HG03060 (cell line): ENCODE results near the gene GTF2A1L.
"Not testable (repeated sequence)": the region's sequence is repeated elsewhere in the genome, so short reads cannot be mapped to it uniquely, and the experiment has no call there.

Source experiments
- ATAC-seq: cut with Tn5 transposase; IDR thresholded peaks from one replicate; pipeline ENCODE4 v1.9.1; 2021; ENCODE audit warnings: low read depth, moderate number of reproducible peaks; ENCODE audit not compliant: unreplicated experiment

The GTF2A1L gene, protein sequence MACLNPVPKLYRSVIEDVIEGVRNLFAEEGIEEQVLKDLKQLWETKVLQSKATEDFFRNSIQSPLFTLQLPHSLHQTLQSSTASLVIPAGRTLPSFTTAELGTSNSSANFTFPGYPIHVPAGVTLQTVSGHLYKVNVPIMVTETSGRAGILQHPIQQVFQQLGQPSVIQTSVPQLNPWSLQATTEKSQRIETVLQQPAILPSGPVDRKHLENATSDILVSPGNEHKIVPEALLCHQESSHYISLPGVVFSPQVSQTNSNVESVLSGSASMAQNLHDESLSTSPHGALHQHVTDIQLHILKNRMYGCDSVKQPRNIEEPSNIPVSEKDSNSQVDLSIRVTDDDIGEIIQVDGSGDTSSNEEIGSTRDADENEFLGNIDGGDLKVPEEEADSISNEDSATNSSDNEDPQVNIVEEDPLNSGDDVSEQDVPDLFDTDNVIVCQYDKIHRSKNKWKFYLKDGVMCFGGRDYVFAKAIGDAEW

DNA sequence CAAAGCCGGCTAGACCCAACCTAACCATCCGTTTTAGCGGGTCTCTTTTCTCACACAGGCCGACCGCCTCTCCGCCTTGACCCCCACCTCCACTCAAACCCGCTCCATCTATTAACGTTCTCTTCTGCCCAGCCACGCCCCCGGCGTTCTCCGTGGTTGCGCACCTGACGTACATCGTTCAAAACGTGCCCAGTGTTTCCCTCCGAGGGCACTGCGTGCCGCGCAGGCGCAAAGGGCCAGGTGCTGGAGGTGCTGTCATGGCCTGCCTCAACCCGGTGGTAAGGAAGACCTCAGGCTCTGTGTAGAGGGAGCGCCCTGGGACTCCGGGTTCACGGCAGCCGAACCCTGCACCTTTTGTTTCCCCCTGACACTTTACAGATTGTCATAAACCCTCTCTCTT, at the start of gene GTF2A1L:
Gene GTF2A1L (plus strand): TSS at position 239 of the 400 bp plus-strand sequence. CDS start 19 bp downstream, at position 258.
- ATAC-seq: no peak

DNA sequence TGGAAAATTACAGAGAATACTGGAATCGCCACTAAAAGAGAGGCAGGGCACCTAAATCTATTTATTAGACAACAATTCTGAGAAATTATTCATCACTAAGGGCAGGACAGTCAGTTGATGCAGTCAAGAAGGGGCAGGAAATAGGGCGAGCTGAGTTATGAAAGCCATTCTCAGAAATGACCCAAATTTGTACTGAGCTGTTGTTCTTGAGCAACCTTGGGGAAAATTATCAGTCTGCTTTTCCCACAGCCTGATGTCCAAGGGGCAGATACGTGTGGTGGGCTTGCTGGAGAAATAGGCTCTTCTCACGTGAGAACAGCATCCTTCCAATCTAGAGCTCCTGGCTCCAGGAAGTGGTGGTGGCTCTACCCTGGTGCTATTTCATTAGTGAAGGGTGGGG, 49.1 kb upstream of the GTF2A1L start:
- ATAC-seq: no peak

DNA sequence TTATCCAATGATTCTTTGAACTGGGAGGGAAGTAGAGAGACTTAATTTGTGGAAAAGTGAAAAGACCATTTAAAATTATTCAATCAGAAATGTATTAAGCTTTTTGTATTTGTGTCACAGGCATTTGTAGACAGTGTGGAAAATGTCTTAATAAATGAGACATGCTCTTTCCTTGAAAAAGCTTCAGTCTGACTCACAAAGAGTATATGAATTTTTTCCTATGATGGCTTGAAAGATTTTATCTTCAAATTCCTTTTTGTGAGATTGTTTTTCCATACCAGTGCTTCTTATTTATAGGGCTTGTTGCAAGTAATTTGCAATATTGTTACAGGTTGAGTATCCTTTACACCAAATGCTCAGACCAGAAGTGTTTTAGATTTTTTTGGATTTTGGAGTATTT, 48.2 kb upstream of the GTF2A1L start:
- ATAC-seq: no peak

DNA sequence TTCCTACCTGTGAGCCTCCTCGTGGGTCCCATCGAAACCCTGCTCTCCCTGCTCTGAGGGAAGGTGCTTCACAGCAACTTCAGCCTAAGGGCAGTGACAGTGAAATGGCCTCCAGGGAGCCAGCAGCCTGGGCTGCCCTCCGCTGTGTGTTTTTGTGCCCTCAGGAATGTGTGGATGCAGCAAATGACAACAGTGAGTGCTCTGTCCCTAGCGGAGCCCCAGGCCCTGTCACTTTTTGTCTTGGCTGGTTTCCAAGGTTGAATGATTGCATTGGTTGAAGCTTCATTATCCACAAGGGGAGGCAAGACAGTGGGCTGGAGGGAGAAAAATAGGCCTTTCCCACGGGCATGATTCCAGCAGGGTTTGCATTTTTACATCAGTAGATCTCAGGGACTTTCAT, 44.8 kb upstream of the GTF2A1L start:
- no peak for ATAC-seq

DNA sequence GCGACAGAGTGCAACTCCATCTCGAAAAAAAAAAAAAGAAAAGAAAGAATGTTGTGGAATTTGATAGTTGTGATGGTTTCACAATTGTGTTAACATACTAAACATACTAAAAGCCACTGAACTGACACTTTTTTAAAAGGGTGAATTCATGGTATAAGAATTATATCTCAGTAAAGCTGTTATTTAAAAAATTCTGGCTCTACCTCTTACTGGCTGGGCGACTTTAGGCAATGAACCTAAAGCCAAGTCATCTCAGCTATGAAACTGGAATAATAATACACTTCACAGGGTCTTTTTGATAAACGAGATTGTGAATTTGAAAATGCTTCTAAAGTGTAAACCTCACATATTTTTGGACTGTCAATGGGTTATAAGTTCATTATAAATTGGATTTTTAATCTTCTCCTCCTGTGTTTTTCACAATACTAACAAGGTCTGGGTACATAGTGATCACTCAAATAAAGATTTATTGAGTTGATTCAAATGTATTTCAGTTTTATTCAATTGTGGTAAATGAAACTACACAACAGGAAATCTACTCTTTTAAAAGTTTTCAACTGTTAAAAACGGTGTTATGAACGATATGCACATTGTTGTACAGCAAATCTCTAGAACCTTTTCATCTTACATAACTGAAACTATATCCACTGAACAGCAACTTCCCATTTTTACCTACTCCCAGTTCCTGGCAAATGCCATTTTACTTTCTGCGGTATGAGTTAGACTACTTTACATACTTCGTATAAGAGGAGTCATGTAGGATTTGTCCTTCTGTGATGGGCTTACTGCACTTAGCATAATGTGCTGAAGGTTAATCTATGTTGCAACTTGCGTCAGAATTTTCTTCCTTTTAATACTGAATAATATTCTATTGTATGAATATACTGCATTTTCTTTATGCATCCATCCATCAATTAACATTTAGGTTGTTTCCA, 43.0 kb upstream of the GTF2A1L start:
- ATAC-seq: no peak

DNA sequence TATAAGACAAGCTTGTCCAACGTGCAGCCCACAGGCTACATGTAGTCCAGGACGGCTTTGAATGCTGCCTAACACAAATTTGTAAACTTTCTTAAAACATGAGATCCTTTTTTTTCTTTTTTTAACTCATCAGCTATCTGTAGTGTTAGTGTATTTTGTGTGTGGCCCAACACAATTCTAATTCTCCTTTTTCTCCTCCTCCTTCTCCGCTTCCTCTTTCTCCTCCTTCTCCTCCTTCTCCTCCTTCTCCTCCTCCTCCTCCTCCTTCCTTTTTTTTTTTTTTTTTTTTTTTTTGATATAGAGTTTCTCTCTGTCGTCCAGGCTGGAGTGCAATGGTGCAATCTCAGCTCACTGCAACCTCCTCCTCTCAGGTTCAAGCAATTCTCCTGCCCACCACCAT, 39.3 kb upstream of the GTF2A1L start:
- no peak for ATAC-seq

DNA sequence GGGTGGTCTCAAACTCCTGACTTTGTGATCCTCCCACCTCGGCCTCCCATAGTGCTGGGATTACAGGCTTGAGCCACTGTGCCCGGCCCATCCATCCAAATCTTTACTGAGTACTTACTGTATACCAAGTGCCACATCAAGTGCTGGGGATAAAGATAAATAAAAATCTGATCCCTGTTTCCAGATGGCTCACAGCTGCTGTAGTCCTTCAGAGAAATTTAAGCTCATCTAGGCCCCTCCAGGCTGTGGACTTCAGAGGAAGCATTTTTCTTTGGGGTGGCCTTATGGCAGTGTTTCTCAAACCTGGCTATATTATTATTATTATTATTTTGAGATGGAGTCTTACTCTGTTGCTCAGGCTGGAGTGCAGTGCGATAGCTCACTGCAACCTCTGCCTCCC, 33.7 kb upstream of the GTF2A1L start:
- ATAC-seq: no peak

DNA sequence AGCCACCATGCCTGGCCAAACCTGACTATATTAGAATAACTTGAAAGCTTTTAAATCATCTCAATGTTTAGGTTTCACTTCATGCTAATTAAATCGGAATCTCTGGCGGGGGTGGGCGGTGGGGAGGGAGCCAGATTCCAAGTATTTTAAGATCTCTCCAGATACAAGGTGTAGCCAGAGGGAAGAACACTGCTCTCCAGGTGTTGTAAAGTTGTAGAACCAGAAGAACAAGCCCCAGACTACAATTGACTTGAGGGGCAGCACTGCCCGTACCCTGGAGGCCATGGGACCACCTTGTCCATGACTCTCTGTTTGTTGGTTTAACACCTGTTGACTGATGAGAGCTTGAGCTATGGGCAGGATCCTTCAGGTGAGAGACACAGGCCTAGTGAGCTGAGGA, 33.1 kb upstream of the GTF2A1L start:
- no peak for ATAC-seq

DNA sequence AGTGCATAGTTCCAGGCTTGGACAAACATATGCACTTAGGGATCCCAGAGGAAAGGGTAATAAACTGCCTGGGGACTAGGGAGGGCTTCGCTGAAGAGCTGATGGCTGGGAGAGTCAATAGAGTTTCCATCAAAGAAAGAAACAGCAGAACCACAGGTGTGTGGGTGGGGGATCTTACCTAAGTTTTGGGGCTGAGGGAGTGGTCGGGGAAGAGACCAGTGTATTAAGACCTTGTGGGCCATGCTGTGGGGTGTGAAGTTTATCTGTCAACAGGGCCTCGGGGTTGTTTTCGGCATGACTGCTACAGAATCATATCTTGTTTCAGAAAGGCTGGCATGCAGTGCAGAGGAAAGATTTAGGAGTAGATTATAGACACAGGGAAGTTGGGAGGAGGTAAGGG, 31.2 kb upstream of the GTF2A1L start:
- ATAC-seq: no peak

DNA sequence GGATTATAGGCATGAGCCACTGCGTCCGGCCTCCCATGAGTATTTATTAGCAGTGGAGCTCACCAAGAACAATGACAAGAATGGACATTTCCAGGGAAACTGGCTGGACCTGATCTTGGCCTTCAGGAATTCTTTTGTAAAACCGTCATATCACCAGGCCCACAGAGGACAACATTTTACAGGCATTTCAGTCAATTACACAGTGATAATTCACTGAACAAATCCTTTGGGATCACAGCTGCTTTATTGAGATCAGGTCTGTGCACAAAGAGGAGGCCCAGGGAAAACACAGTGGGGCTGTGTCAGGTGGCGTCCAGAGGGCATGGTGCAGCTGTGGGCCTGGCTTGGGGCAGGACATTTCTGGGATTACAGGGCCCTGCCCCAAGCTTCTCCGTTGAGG, 30.1 kb upstream of the GTF2A1L start:
- ATAC-seq: no peak

DNA sequence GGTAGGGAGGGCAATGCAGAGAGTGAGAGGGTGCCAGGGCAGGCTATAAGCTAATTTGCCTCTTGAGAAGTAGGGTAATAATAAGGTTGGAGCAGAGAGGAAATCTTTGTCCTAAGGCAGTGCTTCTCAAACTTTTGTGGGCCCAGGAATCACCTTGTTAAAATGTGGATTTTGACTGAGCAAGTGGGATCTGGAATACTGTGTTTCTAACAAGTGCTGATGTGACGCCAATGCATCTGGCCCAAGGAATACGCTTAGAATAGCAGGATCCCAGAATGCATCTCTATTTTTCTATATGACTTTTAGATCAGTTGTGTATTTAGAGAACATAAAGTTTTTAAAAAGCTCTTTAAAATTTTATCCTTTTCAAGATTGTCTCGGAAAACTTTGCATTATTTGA, 29.7 kb upstream of the GTF2A1L start:
- ATAC-seq: no peak

DNA sequence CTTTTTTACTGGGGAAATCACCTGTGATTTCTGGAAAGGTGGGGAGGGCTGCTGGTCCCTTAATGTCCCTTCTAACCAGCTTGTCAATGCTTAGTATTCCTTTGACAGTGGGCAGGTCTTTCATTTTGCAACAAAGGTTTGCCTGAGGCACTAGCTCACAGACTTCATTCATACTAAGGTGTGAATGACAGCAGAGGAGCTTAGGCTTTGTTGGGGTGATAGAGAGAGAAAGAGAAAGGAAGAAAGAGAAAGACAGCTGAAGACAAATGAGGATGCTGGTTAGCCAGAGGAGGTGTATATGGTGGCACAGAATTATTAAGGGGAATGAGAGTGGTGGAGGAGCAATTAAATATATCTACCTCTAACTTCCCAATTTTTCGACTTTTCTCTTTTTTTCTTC, 28.9 kb upstream of the GTF2A1L start:
- ATAC-seq: no peak

DNA sequence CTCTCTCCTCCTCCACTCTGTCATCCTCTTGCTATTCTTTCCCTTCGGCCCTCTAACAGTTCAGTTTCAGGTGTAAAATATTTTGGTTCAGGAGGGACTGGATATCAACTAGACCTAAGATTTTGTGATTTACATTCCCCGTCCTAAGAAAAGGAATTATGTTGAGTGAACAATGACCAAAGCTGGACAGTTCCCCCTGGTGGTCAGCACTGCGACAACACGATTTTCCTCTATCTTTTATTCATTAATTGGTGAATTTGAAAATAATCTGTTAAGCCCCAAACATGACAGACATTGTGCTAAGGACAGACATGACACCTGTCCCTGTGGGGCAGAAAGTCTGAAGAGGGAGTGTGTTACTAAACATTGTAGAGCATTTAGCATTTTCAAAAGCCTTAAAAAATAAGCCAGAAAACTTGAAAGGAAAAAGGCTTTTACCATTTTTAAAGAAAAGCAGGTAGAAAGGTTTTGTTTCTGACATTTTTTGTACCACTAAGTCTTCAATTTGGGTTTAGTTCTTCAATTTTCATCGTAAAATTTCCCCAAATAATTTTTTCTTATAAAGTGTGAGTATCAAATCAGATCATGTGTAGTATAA, 28.4 kb upstream of the GTF2A1L start:
- no peak for ATAC-seq

DNA sequence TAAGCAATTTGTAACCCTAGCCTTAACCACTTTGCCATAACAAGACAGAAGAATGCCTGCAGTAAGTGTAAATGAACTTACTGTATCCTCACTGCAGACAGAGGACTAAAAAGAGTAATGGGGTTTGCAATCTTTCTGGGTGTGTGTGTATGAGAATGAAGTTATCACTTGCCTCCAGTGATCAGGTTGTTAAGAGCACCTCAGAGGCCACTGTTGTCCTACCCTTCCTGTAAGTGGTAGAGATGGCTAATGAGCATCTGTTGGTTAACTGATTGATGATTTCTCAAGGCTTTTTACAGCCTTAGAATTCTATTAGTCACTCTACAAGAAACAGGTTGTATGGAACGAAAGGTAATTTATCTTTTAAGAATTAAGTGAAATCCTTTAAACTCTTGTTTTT, 27.6 kb upstream of the GTF2A1L start:
- no peak for ATAC-seq

DNA sequence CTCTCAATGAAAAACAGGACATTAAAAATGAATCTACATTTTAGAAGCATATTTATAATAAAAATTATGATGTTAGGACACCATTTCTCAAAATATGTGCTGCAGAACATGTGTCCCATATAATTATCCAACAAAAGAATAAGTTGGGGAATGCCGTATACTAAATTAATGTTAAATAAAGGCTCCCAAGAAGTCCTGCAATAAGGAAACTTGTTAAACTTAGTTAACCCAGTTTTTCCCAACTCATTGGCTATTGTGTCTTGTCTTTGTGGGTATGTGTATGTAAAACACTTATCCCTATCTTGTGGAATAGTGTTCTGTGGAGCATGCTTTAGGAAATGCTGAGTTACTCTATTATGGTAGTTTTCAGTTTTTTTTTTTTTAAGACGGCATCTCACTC, 25.6 kb upstream of the GTF2A1L start:
- no peak for ATAC-seq

DNA sequence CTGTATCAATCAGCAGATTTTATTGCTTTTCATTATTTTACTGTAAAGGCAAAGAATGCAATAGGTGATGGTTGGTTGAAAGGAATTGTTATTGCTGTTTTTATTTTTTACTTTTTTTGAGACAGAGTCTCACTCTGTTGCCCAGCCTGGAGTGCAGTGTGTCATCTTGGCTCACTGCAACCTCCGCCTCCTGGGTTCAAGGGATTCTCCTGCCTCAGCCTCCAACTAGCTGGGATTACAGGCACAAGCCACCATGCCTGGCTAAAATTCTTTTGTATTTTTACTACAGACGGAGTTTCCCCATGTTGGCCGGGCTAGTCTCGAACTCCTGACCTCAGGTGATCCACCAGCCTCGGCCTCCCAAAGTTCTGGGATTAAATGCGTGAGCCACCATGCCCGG, 20.9 kb upstream of the GTF2A1L start:
- ATAC-seq: not testable (repeated sequence)

DNA sequence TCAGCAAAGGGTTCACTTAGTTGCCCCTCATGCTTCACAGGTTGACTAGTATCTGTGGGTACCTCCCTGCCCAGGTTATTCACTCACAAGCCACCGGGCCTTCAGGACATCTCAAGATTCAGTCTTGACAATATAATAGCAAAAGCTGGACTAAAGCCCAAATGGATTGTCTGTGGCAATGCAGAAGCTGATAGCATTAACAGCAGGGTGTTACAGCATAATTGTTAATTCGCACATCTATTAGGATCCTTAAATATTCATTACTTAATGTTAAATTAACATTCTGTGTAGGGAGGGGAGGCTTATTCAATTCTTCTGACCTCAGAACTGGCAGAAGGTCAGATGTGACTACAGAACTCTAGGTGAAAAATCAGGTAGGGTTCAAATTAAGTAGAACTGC, 20.2 kb upstream of the GTF2A1L start:
- no peak for ATAC-seq

DNA sequence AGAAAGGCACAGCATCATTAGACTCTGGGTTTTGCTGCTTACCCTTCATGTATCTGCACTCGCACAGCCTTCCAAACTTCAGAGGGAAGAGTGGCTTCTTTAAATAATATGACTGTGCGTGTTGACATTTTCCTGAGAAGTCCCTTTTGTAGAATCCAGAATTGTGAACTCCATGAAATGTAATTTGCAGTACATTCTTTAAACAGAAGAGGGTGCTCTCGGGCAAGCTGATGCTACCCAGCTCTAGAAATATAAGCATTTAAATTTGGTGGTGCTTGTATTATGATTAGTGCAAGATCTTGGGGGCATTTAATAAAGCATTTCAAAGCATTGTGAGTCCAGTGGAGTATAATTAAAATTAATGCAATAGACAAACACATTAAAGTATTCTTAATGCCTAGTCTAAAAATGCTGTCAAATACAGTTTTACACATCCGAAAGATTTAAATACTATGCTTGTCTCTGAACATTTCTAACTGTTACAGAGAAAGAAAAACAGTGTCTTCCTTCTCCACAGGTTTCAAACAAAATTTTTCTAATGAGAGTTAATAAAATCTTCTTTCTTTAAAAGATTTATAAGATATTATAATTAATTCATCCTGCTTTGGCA, 17.3 kb upstream of the GTF2A1L start:
- no peak for ATAC-seq

DNA sequence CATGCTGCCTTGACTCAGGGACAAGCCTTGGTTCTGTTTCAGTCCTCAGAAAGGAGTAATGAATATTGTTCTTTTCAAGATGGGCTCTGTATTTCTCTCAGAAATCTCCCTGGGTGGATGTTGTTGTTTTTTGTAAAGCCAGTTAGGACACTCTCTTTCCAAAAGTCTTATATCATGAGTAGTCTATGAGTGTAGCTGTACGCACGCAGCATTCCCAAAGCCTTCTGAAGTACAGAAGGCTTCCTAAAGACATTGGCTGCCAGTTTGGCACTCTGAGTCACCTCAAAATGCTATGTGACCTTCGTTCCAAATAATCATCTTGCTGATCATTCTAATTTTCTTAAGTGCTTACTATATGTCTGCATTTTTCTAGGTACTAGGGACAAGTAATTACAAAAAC, 16.7 kb upstream of the GTF2A1L start:
- ATAC-seq: no peak

DNA sequence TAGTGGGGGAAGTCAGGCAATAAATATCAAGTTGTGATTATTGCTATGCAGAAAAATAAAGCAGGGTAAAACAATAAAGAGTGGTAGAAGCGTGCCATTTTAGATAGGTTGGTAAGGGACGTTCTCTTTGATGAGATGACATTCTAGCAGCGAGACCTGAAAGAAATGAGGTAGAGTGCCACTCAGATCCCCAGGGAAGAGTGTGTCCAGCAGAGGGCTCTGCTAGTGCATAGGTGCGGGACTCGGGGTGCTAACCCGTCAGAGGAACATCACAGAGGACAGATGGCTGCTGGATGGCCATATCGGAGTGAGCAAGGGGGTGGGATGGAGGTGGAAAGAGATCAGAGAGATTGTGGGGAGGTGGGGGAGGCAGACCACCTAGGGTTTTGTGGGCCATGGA, 16.3 kb upstream of the GTF2A1L start:
- no peak for ATAC-seq
